Measurements from ENCODE around the gene SH3RF1. TPM values are rescaled to one million over a fixed set of nuclear protein-coding genes. Genes with fewer than 3 reads are reported as not detected.

The SH3RF1 gene
- total and polyA plus RNA-seq, 2 of the 13 experiments (the other 11 are each of a cell fraction or from before 2014, with no cell fraction given) = 3.1 to 3.2 TPM

DNA sequence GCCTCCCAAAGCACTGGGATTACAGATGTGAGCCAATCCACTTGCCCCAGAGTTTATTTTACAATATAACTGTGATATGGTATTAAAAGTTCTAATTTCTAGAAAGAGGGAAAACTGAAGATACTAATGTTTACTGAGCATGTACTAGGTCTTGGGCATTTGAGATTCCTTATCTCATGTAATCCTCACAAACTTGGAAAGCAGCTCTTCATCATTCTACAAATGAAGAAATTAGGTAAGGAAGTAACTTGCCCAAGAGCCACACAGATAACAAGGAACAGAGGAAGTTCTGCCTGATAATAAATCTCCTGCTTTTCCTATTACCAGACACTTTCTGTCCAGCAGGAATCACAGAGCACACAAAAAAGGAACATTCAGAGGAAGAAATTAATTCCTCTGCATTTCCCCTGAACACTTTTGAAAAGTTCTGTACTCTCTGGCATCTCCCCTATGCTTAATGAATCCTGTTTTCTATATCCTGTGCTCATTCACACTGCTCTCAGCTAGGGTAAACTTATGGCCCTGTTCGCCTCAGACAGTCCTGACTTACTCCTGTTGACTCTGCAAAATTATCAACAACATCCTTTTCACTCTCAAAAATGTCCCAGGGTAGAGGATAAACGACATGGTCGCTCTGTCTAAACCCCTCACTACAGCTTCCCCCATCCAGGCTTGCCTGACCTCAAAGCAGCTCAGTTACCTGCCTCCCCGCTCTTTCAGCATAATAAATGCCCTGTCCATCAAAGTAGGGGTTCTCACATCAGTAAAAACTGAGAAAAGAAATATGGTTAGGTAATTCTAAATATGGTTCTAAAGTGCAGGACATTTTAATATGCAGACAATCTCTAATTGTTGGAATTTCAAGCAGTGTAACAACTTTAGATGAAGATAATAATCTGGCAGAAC is 13.6 kb downstream of the SH3RF1 start (continued):
- no peak for TF ChIP-seq ERF (CRISPR knock-in tag; IDR thresholded peaks at IDR 0.05)
- TF ChIP-seq, protein P1, sequence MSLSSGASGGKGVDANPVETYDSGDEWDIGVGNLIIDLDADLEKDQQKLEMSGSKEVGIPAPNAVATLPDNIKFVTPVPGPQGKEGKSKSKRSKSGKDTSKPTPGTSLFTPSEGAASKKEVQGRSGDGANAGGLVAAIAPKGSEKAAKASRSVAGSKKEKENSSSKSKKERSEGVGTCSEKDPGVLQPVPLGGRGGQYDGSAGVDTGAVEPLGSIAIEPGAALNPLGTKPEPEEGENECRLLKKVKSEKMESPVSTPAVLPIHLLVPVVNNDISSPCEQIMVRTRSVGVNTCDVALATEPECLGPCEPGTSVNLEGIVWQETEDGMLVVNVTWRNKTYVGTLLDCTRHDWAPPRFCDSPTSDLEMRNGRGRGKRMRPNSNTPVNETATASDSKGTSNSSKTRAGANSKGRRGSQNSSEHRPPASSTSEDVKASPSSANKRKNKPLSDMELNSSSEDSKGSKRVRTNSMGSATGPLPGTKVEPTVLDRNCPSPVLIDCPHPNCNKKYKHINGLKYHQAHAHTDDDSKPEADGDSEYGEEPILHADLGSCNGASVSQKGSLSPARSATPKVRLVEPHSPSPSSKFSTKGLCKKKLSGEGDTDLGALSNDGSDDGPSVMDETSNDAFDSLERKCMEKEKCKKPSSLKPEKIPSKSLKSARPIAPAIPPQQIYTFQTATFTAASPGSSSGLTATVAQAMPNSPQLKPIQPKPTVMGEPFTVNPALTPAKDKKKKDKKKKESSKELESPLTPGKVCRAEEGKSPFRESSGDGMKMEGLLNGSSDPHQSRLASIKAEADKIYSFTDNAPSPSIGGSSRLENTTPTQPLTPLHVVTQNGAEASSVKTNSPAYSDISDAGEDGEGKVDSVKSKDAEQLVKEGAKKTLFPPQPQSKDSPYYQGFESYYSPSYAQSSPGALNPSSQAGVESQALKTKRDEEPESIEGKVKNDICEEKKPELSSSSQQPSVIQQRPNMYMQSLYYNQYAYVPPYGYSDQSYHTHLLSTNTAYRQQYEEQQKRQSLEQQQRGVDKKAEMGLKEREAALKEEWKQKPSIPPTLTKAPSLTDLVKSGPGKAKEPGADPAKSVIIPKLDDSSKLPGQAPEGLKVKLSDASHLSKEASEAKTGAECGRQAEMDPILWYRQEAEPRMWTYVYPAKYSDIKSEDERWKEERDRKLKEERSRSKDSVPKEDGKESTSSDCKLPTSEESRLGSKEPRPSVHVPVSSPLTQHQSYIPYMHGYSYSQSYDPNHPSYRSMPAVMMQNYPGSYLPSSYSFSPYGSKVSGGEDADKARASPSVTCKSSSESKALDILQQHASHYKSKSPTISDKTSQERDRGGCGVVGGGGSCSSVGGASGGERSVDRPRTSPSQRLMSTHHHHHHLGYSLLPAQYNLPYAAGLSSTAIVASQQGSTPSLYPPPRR (CRISPR knock-in tag; IDR thresholded peaks at IDR 0.05; ENCODE audit: borderline replicate concordance) = no peak
- no peak for TF ChIP-seq ZNF138 (CRISPR knock-in tag; IDR thresholded peaks at IDR 0.05; ENCODE audit: low read depth)
- TF ChIP-seq, protein P2, sequence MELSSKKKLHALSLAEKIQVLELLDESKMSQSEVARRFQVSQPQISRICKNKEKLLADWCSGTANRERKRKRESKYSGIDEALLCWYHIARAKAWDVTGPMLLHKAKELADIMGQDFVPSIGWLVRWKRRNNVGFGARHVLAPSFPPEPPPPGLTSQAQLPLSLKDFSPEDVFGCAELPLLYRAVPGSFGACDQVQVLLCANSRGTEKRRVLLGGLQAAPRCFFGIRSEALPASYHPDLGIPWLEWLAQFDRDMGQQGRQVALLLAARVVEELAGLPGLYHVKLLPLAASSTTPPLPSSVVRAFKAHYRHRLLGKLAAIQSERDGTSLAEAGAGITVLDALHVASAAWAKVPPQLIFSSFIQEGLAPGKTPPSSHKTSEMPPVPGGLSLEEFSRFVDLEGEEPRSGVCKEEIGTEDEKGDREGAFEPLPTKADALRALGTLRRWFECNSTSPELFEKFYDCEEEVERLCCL (CRISPR knock-in tag; IDR thresholded peaks at IDR 0.05; ENCODE audit: borderline replicate concordance) = no peak
- no peak for TF ChIP-seq MYNN (CRISPR knock-in tag; IDR thresholded peaks at IDR 0.05; ENCODE audit: low read depth)
- TF ChIP-seq, protein P3, sequence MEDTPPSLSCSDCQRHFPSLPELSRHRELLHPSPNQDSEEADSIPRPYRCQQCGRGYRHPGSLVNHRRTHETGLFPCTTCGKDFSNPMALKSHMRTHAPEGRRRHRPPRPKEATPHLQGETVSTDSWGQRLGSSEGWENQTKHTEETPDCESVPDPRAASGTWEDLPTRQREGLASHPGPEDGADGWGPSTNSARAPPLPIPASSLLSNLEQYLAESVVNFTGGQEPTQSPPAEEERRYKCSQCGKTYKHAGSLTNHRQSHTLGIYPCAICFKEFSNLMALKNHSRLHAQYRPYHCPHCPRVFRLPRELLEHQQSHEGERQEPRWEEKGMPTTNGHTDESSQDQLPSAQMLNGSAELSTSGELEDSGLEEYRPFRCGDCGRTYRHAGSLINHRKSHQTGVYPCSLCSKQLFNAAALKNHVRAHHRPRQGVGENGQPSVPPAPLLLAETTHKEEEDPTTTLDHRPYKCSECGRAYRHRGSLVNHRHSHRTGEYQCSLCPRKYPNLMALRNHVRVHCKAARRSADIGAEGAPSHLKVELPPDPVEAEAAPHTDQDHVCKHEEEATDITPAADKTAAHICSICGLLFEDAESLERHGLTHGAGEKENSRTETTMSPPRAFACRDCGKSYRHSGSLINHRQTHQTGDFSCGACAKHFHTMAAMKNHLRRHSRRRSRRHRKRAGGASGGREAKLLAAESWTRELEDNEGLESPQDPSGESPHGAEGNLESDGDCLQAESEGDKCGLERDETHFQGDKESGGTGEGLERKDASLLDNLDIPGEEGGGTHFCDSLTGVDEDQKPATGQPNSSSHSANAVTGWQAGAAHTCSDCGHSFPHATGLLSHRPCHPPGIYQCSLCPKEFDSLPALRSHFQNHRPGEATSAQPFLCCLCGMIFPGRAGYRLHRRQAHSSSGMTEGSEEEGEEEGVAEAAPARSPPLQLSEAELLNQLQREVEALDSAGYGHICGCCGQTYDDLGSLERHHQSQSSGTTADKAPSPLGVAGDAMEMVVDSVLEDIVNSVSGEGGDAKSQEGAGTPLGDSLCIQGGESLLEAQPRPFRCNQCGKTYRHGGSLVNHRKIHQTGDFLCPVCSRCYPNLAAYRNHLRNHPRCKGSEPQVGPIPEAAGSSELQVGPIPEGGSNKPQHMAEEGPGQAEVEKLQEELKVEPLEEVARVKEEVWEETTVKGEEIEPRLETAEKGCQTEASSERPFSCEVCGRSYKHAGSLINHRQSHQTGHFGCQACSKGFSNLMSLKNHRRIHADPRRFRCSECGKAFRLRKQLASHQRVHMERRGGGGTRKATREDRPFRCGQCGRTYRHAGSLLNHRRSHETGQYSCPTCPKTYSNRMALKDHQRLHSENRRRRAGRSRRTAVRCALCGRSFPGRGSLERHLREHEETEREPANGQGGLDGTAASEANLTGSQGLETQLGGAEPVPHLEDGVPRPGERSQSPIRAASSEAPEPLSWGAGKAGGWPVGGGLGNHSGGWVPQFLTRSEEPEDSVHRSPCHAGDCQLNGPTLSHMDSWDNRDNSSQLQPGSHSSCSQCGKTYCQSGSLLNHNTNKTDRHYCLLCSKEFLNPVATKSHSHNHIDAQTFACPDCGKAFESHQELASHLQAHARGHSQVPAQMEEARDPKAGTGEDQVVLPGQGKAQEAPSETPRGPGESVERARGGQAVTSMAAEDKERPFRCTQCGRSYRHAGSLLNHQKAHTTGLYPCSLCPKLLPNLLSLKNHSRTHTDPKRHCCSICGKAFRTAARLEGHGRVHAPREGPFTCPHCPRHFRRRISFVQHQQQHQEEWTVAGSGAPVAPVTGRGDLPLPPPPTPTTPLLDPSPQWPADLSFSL (CRISPR knock-in tag; IDR thresholded peaks at IDR 0.05) = no peak
- no peak for TF ChIP-seq ZNF597 (CRISPR knock-in tag; IDR thresholded peaks at IDR 0.05)
- no peak for TF ChIP-seq NCOA1 (CRISPR knock-in tag; IDR thresholded peaks at IDR 0.05)

All from HepG2 (cell line).